A549 treated with RU486 at 1 μM for 4 hours (cell line): ENCODE results near the gene ZNF835. TPM values are rescaled to one million over a fixed set of nuclear protein-coding genes. Genes with fewer than 3 reads are reported as not detected.

Experiments used
- total RNA-seq: library from RNA; stranded (reverse); fragments of 200-300 nt; extraction: Qiagen RNA extraction; gene quantifications from 5 replicates; pipeline ENCODE4 v1.2.3, GENCODE V29; 2022; ENCODE audit warnings: low read depth

The ZNF835 gene
- not detected in 5 replicates for total RNA-seq

GRCh38 chr19:56671613-56671994, at the start of gene ZNF835:
Gene ZNF835, minus strand, starts transcription at chr19:56671757. Its CDS starts 6,559 bp downstream, at chr19:56665198.

GRCh38 chr19:56642711-56643459, 28.7 kb downstream of the ZNF835 start, which contains the start of gene SMIM17:
Gene SMIM17, plus strand, starts transcription at chr19:56643159. Its CDS starts 2,509 bp downstream, at chr19:56645668.

Other genes starting within 250 kb of the ZNF835 start
- not detected in 5 replicates for gene ZNF667, start 194.4 kb downstream of the ZNF835 start, total RNA-seq
- gene ZNF471, start 163.9 kb downstream of the ZNF835 start, total RNA-seq: 0.02 to 0.28 TPM (median 0.07 TPM) in 3 of 5 replicates, not detected in the others
- gene ZFP28, start 132.8 kb downstream of the ZNF835 start, total RNA-seq: 2.6 to 3.7 TPM (median 3.3 TPM) in 5 replicates
- 0.73 to 1.6 TPM (median 1.3 TPM) in 5 replicates for gene ZNF470, start 104.3 kb downstream of the ZNF835 start, total RNA-seq
- gene ZNF71, start 76.5 kb downstream of the ZNF835 start, total RNA-seq: 8.5 to 12.1 TPM (median 10.3 TPM) in 5 replicates
- not detected in 5 replicates for gene SMIM17, start 28.6 kb downstream of the ZNF835 start, total RNA-seq
- not detected in 5 replicates for gene PEG3, start 169.0 kb upstream of the ZNF835 start, total RNA-seq
- not detected in 5 replicates for gene ZIM2, start 169.0 kb upstream of the ZNF835 start, total RNA-seq